Vagina (tissue), 2 donors: ENCODE measurements around the gene AQP6.

ENCODE experiments used
- POLR2A ChIP-seq, 2 donors: fragments of 450-650 bp; IDR thresholded peaks; one replicate each; pipeline ENCODE4 v1.6.1; 2017; ENCODE audit warnings: antibody characterized with exemption in 2 of 2, mild to moderate bottlenecking in 2 of 2, moderate library complexity in 2 of 2
- TF ChIP-seq, protein P1 (sequence below), 3 experiments: fragments of 450-650 bp in 2 of 3; fragments of 200-600 bp in 1 of 3; sonication (generic) in 1 of 3; IDR thresholded peaks; one replicate each; pipeline ENCODE4 v1.5.1; 2017 to 2019; ENCODE audit warnings: antibody characterized with exemption in 3 of 3, mild to moderate bottlenecking in 2 of 3, moderate library complexity in 2 of 3

DNA sequence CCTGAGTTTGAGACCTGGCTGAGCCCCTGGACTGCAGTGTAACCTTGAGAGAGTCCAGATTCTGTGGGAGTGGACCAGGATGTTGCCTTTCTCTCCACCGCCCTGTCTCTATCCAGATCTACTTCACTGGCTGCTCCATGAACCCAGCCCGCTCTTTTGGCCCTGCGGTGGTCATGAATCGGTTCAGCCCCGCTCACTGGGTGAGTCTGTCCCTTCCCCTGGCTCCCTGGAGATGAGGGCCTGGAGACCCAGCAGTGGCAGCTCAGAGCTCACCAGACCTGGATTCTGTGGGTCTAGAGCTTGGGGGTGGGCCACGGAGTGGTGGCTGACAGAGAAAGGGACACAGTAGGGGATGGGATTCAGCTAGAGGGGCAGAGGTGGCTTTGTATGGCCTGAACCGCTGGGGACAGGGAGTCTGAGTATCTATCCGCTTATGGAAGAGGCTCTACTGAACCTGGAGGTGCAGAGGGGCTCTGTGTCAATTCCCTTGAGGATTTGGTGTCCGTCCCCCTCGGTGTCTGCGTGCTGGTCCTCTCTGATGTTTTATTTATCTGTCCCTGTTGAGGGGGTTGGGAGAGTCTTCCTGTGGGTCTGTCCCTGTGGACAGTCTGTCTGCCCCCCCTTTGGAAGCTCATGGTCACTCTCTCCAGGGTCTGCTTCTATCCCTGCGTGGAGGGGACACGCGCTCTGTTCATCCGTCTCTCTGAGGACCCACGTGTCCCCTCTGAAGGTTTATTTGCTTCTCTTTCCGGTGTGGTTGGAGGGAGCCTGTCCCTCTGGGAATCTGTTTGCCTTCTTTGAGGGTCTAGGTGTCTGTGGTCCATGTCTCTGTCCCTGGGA is 8.6 kb upstream of the AQP6 start:
- TF ChIP-seq, protein P1, sequence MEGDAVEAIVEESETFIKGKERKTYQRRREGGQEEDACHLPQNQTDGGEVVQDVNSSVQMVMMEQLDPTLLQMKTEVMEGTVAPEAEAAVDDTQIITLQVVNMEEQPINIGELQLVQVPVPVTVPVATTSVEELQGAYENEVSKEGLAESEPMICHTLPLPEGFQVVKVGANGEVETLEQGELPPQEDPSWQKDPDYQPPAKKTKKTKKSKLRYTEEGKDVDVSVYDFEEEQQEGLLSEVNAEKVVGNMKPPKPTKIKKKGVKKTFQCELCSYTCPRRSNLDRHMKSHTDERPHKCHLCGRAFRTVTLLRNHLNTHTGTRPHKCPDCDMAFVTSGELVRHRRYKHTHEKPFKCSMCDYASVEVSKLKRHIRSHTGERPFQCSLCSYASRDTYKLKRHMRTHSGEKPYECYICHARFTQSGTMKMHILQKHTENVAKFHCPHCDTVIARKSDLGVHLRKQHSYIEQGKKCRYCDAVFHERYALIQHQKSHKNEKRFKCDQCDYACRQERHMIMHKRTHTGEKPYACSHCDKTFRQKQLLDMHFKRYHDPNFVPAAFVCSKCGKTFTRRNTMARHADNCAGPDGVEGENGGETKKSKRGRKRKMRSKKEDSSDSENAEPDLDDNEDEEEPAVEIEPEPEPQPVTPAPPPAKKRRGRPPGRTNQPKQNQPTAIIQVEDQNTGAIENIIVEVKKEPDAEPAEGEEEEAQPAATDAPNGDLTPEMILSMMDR (IDR thresholded peaks at IDR 0.05): no peak
- TF ChIP-seq POLR2A (IDR thresholded peaks at IDR 0.05): no peak
